ENCODE data around the gene AMH. TPM values are rescaled to one million over a fixed set of nuclear protein-coding genes. Genes with fewer than 3 reads are reported as not detected.
A peak's percentile ranks its signal among the peaks of the same experiment; 100 is the strongest.

AMH gene
- total and polyA plus RNA-seq, 2 of the 13 experiments (the other 11 are each of a cell fraction or from before 2014, with no cell fraction given) = 0.03 to 0.18 TPM

GRCh38 chr19:2266183-2266993 lies 17.3 kb downstream of the AMH start (continued):
- TF ChIP-seq ZNF18 (CRISPR knock-in tag; IDR thresholded peaks at IDR 0.05; ENCODE audit: insufficient replicate concordance) (peak; percentile 53), ZNF772 (CRISPR knock-in tag; IDR thresholded peaks at IDR 0.05) (no peak), ZNF691 (CRISPR knock-in tag; IDR thresholded peaks at IDR 0.05; ENCODE audit: borderline replicate concordance, low read depth) (no peak), ARID4A (CRISPR knock-in tag; IDR thresholded peaks at IDR 0.05; ENCODE audit: borderline replicate concordance) (peak; percentile 27; the same call in 1 of the 2 replicates), MED8 (CRISPR knock-in tag; IDR thresholded peaks at IDR 0.05; ENCODE audit: insufficient replicate concordance) (no peak), FOSL1 (CRISPR knock-in tag; IDR thresholded peaks at IDR 0.05; ENCODE audit: borderline replicate concordance) (no peak), HOXD1 (CRISPR knock-in tag; IDR thresholded peaks at IDR 0.05) (no peak), ZNF713 (CRISPR knock-in tag; IDR thresholded peaks at IDR 0.05) (no peak), HNRNPH1 (optimal IDR thresholded peaks at IDR 0.05; ENCODE audit: low read depth, low read length) (no peak), KAT2B (IDR thresholded peaks at IDR 0.05; ENCODE audit: borderline replicate concordance, low read depth, low read length) (no peak), MIER3 (CRISPR knock-in tag; IDR thresholded peaks at IDR 0.05; ENCODE audit: borderline replicate concordance) (no peak), TFDP1 (CRISPR knock-in tag; IDR thresholded peaks at IDR 0.05; ENCODE audit: borderline replicate concordance) (peak; percentile 82), ZNF460 (CRISPR knock-in tag; IDR thresholded peaks at IDR 0.05; ENCODE audit: borderline replicate concordance) (peak; percentile 93), ZNF251 (CRISPR knock-in tag; IDR thresholded peaks at IDR 0.05) (no peak), SNAI1 (CRISPR knock-in tag; IDR thresholded peaks at IDR 0.05; ENCODE audit: borderline replicate concordance) (no peak), ZNF256 (CRISPR knock-in tag; conservative IDR thresholded peaks at IDR 0.05) (no peak), ZNF138 (CRISPR knock-in tag; IDR thresholded peaks at IDR 0.05; ENCODE audit: low read depth) (no peak), CBFB (CRISPR knock-in tag; IDR thresholded peaks at IDR 0.05) (no peak), MXI1 (IDR thresholded peaks at IDR 0.05; ENCODE audit: borderline replicate concordance, low read depth, low read length) (peak; percentile 76; the same call in 1 of the 3 replicates), ZNF672 (CRISPR knock-in tag; IDR thresholded peaks at IDR 0.05) (no peak), EHMT2 (IDR thresholded peaks at IDR 0.05; ENCODE audit: borderline replicate concordance, low read depth, low read length) (no peak), GABPB1 (CRISPR knock-in tag; IDR thresholded peaks at IDR 0.05) (peak; percentile 62)

Measured in HepG2 (cell line).